Activated gamma-delta T cell treated with anti-CD3 and anti-CD28 coated beads, Interleukin-2, amount 50 U/mL, for 16 hours (primary cell): ENCODE measurements around the gene OLFM1.
"Not testable (repeated sequence)": the region's sequence is repeated elsewhere in the genome, so short reads cannot be mapped to it uniquely, and the experiment has no call there.

ENCODE experiments used
- DNase-seq: peaks from one replicate; pipeline ENCODE4 v3.0.0-alpha.2; 2020; ENCODE audit warnings: low read depth

Gene OLFM1

GRCh38 chr9:135107581-135108235 is 20.2 kb downstream of the OLFM1 start:
- no peak for DNase-seq

GRCh38 chr9:135108831-135109510 is 21.5 kb downstream of the OLFM1 start:
- DNase-seq = no peak

- DNase-seq = no peak
Measured at GRCh38 chr9:135109650-135110049, 22.2 kb downstream of the OLFM1 start.

- no peak for DNase-seq
Measured at GRCh38 chr9:135110416-135110815, 22.9 kb downstream of the OLFM1 start.

GRCh38 chr9:135111600-135111999 is 24.1 kb downstream of the OLFM1 start:
- DNase-seq = not testable (repeated sequence)

GRCh38 chr9:135116371-135116770 is 28.9 kb downstream of the OLFM1 start:
- DNase-seq = no peak

- no peak for DNase-seq
Measured at GRCh38 chr9:135116881-135117280, 29.4 kb downstream of the OLFM1 start.

GRCh38 chr9:135117281-135117680 is 29.8 kb downstream of the OLFM1 start:
- DNase-seq = no peak

GRCh38 chr9:135119496-135120064 is 32.1 kb downstream of the OLFM1 start:
- DNase-seq = no peak

GRCh38 chr9:135120249-135120648 is 32.8 kb downstream of the OLFM1 start:
- DNase-seq = no peak

GRCh38 chr9:135122316-135122715 is 34.8 kb downstream of the OLFM1 start:
- DNase-seq = no peak

GRCh38 chr9:135123126-135123772 is 35.8 kb downstream of the OLFM1 start:
- no peak for DNase-seq

- no peak for DNase-seq
Measured at GRCh38 chr9:135123773-135124134, 36.3 kb downstream of the OLFM1 start.

GRCh38 chr9:135126451-135127187 is 39.2 kb downstream of the OLFM1 start:
- DNase-seq = no peak

- DNase-seq = no peak
Measured at GRCh38 chr9:135127718-135128670, 40.5 kb downstream of the OLFM1 start.

GRCh38 chr9:135129137-135129695 is 41.7 kb downstream of the OLFM1 start:
- no peak for DNase-seq

GRCh38 chr9:135130207-135130976 is 42.9 kb downstream of the OLFM1 start:
- DNase-seq = no peak

GRCh38 chr9:135131488-135131887 is 44.0 kb downstream of the OLFM1 start:
- DNase-seq = no peak

GRCh38 chr9:135132008-135132407 is 44.5 kb downstream of the OLFM1 start:
- DNase-seq = no peak
